ENCODE results near the gene ASB14. TPM values are rescaled to one million over a fixed set of nuclear protein-coding genes. Genes with fewer than 3 reads are reported as not detected.
A peak's percentile ranks its signal among the peaks of the same experiment; 100 is the strongest.

The ASB14 gene
- total RNA-seq, 3 donors from 2014 or later: not detected

DNA sequence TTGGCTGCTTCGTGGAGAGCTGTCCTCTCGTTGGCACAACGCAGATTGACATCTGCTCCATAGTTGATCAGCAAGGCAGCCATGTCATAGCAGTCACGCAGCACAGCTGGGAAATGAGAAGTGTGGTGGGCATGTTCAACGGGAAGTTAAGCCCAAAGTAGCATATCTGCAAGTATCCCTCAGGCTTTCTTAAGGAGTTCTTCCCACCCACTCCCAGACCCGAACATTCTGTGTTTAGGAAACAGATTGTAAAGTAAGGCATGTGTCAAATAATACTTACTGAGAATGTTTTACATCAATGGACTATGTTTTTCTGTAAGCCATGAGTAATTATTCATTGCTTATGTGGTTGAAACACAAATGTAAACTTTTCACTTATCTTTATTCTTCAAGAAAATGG lies 9.2 kb downstream of the ASB14 start:
- no peak for ATAC-seq
- peaks cover 3% of the 10 kb centered on the region for H3K9me3 Mint-ChIP-seq
- H3K27me3 Mint-ChIP-seq (ENCODE audit: low read depth): no peaks in the 10 kb centered on the region
- no peaks in the 10 kb centered on the region for H3K4me1 Mint-ChIP-seq (ENCODE audit: low read depth)
- no peak overlapping the region for H3K4me3 Mint-ChIP-seq
- no peaks in the 10 kb centered on the region for H3K36me3 Mint-ChIP-seq (ENCODE audit: insufficient read depth)
- no peak for DNase-seq

DNA sequence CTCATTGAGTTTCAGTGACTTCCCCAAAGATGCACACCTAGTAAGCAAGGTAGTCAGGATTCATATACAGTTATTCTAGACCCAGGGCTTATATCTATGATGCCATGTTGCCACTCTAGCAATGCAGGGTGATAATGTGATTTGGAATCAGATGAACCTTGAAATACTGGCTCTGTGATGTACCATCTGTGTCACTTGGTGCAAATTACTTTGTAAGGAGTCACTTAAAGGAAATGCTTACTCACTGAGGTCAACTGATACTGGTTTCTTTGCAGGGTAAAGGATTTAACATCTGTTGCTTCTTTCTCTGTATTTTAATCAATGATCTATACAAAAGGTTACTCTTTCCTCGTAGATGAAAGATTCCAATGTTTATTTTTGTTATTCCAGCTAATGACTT lies 10.8 kb downstream of the ASB14 start:
- H3K36me3 Mint-ChIP-seq (ENCODE audit: insufficient read depth): no peaks in the 10 kb centered on the region
- DNase-seq (no peak), ATAC-seq (no peak)
- H3K4me1 Mint-ChIP-seq (ENCODE audit: low read depth): no peaks in the 10 kb centered on the region
- H3K27me3 Mint-ChIP-seq (ENCODE audit: low read depth): no peaks in the 10 kb centered on the region
- peaks cover 3% of the 10 kb centered on the region for H3K9me3 Mint-ChIP-seq
- no peak overlapping the region for H3K4me3 Mint-ChIP-seq

DNA sequence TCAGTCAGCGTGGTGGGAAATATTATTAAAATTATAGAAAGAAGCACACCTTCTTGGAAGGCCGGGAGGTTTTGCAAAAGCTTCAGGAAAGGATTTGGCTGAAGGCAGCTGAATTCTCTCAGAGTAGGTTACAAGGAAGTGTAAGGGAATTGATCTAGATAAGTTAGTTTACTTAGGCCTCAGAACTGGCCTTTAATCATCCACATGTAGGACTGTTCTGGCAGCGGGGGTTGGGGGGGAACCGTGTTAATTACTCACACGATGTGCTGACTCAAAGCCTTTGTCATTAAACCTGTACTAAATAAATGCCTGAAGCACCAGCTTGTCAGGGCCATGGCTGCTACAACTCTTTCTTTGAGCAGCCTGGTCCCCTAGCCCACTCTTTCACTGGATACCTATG lies 12.8 kb downstream of the ASB14 start:
- Mint-ChIP-seq H3K9me3 (no peaks in the 10 kb centered on the region), H3K36me3 (ENCODE audit: insufficient read depth) (no peaks in the 10 kb centered on the region), H3K4me1 (ENCODE audit: low read depth) (no peaks in the 10 kb centered on the region), H3K4me3 (no peak overlapping the region), H3K27me3 (ENCODE audit: low read depth) (no peaks in the 10 kb centered on the region)
- no peak for DNase-seq
- no peak for ATAC-seq

DNA sequence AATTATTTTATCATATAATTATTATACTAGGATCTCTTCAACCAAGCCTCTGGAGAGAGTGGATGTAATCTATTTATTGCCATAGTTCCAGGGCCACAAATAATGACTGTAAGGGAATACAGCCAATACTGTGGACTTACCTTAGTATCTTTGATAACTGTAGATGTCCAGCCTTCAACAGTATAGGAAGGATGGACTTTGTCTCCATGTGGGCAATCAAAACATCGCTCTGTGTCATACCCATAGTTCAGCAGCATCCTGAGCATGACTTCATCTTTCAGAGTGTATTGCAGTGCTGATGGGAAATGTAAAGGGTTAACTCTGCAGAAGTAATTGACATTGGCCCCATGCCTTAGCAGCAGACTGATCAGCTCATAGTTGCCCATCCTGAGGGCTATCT lies 14.2 kb downstream of the ASB14 start:
- peaks cover 2% of the 10 kb centered on the region for H3K36me3 Mint-ChIP-seq (ENCODE audit: insufficient read depth)
- ATAC-seq (no peak), DNase-seq (no peak)
- no peaks in the 10 kb centered on the region for H3K4me1 Mint-ChIP-seq (ENCODE audit: low read depth)
- H3K27me3 Mint-ChIP-seq (ENCODE audit: low read depth): no peaks in the 10 kb centered on the region
- H3K4me3 Mint-ChIP-seq: no peak overlapping the region
- H3K9me3 Mint-ChIP-seq: no peaks in the 10 kb centered on the region

DNA sequence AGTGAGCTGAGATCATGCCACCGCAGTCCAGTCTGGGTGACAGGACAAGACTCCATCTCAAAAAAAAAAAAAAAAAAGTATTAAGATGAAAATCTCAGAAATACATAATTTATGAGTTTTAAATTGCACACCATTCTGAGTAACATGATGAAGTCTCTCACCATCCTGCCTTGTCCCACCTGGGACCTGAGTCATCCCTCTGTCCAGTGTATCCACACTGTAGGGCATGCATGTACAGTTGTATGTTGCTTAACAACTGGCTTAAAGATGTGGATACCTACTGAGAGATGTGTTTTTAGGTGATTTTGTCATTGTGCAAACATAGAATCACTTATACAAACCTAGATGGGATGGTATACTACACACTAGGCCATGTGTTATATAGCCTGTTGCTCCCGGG lies 17.1 kb downstream of the ASB14 start:
- H3K27me3 Mint-ChIP-seq (ENCODE audit: low read depth): no peaks in the 10 kb centered on the region
- H3K36me3 Mint-ChIP-seq (ENCODE audit: insufficient read depth): peaks cover 10% of the 10 kb centered on the region
- H3K9me3 Mint-ChIP-seq: no peaks in the 10 kb centered on the region
- no peak for DNase-seq
- no peak overlapping the region for H3K4me3 Mint-ChIP-seq
- ATAC-seq: no peak
- no peaks in the 10 kb centered on the region for H3K4me1 Mint-ChIP-seq (ENCODE audit: low read depth)

DNA sequence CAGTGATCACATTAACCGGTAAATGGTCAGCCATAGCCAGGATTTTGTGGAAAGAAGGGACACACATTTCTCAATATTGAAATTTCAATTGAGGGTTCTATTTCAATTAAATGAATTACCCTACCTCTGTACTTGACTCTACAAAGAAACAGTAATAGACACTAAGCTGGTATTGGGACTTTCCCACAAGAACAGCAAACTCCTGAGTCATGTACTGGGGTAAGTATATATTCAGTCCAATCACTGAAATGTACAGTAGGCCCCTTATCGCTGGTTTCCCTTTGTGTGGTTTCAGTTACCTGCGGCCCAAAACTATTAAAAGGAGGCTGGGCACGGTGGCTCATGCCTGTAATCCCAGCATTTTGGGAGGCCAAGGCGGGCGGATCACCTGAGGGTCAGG lies 17.6 kb downstream of the ASB14 start:
- Mint-ChIP-seq H3K9me3 (no peaks in the 10 kb centered on the region), H3K4me3 (no peak overlapping the region), H3K36me3 (ENCODE audit: insufficient read depth) (peaks cover 10% of the 10 kb centered on the region), H3K4me1 (ENCODE audit: low read depth) (no peaks in the 10 kb centered on the region), H3K27me3 (ENCODE audit: low read depth) (no peaks in the 10 kb centered on the region)
- ATAC-seq (peak in 1 of 2 donors; percentile 48), DNase-seq (no peak)

DNA sequence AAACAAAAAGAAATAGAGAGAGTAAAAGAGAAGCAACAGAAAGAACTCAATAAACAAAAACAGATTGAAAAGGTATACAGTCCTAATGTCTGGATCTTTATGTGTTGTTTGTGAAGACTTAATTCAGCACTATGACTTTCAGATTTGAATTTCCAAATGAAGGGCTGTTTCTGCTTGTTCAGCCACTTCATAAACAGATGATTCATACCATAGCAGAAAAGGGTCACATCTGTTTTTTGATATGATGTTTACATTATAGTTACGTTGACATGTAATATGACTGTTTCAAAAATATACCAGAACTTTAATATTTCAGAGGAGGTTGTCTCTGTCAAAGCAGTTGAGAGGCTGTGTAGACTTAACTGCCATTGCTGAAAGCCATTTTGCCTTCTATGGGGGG lies 24.1 kb downstream of the ASB14 start:
- Mint-ChIP-seq H3K9me3 (peaks cover 10% of the 10 kb centered on the region), H3K36me3 (ENCODE audit: insufficient read depth) (peaks cover 62% of the 10 kb centered on the region), H3K4me1 (ENCODE audit: low read depth) (no peaks in the 10 kb centered on the region), H3K27me3 (ENCODE audit: low read depth) (no peaks in the 10 kb centered on the region), H3K4me3 (no peak overlapping the region)
- no peak for DNase-seq
- ATAC-seq: no peak

DNA sequence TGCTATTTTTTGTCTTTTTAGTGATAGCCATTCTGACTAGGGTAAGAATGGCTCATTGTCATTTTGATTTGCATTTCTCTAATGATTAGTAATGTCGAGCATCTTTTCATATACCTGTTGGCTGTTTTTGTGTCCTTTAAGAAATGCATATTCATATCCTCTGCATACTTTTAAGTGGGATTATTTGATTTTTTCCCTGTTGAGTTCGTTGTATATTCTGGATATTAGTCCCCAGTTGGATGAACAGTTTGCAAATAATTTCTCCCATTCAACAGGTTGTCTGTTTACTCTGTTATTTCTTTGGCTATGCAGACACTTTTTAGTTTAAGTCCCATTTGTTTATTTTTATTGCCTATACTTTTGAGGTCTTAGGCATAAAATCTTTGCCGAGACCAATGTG lies 30.6 kb downstream of the ASB14 start:
- ATAC-seq: no peak
- Mint-ChIP-seq H3K4me1 (ENCODE audit: low read depth) (no peaks in the 10 kb centered on the region), H3K36me3 (ENCODE audit: insufficient read depth) (peaks cover 73% of the 10 kb centered on the region), H3K4me3 (no peak overlapping the region), H3K27me3 (ENCODE audit: low read depth) (no peaks in the 10 kb centered on the region), H3K9me3 (peaks cover 12% of the 10 kb centered on the region)
- DNase-seq: no peak

DNA sequence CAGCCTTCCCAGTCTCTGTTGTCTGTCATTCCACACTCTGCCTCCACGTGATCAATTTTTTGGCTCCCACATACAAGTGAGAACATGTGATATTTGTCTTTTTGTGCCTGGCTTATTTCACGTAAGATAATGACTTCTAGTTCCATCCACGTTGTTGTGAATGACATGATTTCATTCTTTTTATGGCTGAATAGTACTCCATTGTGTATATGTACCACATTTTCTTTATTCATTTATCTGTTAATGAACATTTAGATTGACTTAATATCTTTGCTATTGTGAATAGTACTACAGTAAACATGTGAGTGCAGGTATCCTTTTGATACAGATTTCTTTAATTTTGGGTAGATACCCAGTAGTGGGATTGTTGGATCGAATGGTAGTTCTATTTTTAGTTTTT lies 31.4 kb downstream of the ASB14 start:
- no peak for DNase-seq
- H3K9me3 Mint-ChIP-seq: peaks cover 12% of the 10 kb centered on the region
- no peaks in the 10 kb centered on the region for H3K4me1 Mint-ChIP-seq (ENCODE audit: low read depth)
- no peak overlapping the region for H3K4me3 Mint-ChIP-seq
- peaks cover 65% of the 10 kb centered on the region for H3K36me3 Mint-ChIP-seq (ENCODE audit: insufficient read depth)
- H3K27me3 Mint-ChIP-seq (ENCODE audit: low read depth): no peaks in the 10 kb centered on the region
- ATAC-seq: no peak

DNA sequence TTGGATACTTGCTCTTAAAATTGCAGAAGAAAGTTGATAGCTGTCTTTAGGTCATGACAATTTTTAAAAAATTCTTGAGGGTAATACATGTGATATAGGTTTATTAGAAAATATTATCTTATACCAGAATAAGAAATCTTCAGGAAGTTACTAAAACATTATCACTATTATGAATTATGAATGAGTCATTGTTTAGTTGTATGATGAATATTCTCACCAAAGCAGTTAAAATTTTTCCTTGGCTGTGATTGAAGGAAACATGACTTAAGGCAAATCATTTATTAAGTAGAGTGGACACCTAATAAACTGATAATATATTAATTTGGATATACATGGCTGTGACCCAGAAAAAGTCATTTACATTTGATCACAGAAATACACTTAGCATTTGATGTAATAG lies 34.8 kb downstream of the ASB14 start:
- DNase-seq: no peak
- ATAC-seq: no peak
- no peak overlapping the region for H3K4me3 Mint-ChIP-seq
- peaks cover 45% of the 10 kb centered on the region for H3K36me3 Mint-ChIP-seq (ENCODE audit: insufficient read depth)
- no peaks in the 10 kb centered on the region for H3K9me3 Mint-ChIP-seq
- no peaks in the 10 kb centered on the region for H3K27me3 Mint-ChIP-seq (ENCODE audit: low read depth)
- no peaks in the 10 kb centered on the region for H3K4me1 Mint-ChIP-seq (ENCODE audit: low read depth)

DNA sequence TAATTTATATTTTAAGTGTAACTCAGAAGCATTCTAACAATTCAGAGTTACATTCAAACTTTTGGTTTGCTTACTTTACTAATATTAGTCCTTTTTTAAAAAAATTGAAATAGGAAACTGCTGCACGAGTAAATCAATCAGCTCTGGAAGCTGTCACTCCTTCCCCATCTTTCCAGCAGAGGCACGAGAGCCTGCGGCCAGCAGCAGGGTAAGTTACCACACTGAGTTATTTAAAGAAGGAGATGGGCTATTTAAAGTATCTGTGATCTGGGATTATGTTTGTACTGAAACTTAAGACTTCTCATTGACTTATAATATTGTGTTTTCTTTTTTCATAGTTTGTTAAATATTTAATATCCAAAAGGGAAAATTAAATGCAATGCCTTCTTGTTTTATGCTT lies 35.6 kb downstream of the ASB14 start:
- ATAC-seq: no peak
- Mint-ChIP-seq H3K36me3 (ENCODE audit: insufficient read depth) (peaks cover 42% of the 10 kb centered on the region), H3K27me3 (ENCODE audit: low read depth) (no peaks in the 10 kb centered on the region), H3K9me3 (no peaks in the 10 kb centered on the region), H3K4me1 (ENCODE audit: low read depth) (no peaks in the 10 kb centered on the region), H3K4me3 (no peak overlapping the region)
- no peak for DNase-seq

DNA sequence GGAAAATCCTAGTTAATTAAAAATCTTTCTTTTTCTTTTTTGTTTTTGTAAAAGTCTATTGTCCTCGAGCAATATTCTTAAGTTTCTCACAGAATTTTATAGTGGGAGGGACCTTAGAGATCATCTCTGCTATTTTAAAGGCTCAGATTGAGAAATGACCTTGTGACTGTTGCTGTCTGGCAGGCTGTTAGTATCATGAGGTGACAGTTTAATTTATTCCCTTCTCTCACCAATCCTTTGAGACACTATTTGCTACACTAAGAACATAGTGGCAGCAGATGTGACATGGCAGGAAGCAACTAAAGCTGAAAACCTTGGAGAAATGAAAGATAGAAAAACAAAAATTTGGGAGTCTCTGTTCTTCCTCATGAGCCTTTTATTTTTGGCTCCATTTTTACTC lies 40.1 kb downstream of the ASB14 start:
- Mint-ChIP-seq H3K4me3 (no peak overlapping the region), H3K4me1 (ENCODE audit: low read depth) (no peaks in the 10 kb centered on the region), H3K9me3 (no peaks in the 10 kb centered on the region), H3K27me3 (ENCODE audit: low read depth) (no peaks in the 10 kb centered on the region), H3K36me3 (ENCODE audit: insufficient read depth) (peaks cover 30% of the 10 kb centered on the region)
- no peak for ATAC-seq
- DNase-seq: no peak

DNA sequence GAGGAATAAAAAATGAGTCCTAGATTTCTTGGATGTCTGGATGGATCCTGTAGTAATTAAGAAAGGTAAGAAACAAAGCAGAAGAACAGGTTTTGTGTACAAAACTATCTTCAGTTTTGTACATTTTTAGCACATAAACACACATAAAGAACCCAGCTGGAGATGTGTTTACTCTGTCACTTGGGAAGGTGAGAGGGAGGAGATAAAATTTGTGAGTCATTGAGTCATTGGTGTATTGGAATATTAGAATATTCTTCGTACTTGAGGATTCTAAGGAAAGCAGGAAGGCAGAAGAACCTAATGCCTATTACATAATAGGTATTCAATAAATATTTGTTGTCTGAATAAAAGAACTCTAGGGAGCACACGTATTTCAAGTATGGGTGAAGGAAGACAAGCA lies 47.5 kb downstream of the ASB14 start:
- no peaks in the 10 kb centered on the region for H3K27me3 Mint-ChIP-seq (ENCODE audit: low read depth)
- H3K9me3 Mint-ChIP-seq: no peaks in the 10 kb centered on the region
- DNase-seq (no peak), ATAC-seq (no peak)
- peaks cover 48% of the 10 kb centered on the region for H3K36me3 Mint-ChIP-seq (ENCODE audit: insufficient read depth)
- H3K4me1 Mint-ChIP-seq (ENCODE audit: low read depth): no peaks in the 10 kb centered on the region
- H3K4me3 Mint-ChIP-seq: no peak overlapping the region

DNA sequence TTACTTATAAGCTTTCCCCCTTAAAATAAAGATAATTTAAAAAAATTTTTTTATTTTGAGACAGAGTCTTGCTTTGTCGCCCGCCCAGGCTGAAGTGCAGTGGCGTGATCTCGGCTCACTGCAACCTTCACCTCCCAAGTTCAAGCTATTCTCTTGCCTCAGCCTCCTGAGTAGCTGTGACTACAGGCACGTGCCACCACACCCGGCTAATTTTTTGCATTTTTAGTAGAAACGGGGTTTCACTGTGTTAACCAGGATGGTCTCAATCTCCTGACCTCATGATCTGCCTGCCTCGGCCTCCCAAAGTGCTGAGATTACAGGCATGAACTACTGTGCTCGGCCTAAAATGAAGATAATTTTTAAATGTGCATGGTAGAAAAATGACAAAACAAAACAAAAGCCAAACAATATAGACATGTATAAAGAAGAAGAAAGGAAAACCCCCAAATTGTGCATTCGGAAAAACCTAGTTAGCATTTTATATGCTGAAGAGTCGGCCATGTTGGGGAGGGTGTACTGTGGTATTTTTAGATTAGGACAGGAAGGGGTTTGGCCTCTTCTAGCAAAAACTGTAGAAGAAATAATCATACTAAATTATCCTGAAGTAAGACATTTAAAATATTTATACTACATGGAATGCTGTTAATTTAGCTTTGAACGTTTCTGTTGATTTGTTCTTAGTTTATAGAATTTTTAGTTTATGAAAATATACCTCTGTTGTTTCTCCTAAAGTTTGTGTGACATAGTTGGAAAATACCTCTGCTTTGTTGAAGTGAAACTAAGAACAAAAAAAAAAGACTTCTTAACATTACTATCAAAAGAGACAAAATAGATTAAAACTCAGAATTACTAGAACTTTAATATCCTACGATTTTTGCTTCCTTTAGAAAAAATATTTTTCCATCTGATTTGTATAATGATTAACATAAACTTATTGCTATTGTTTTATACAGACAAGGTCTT lies 57.6 kb downstream of the ASB14 start:
- Mint-ChIP-seq H3K9me3 (no peaks in the 10 kb centered on the region), H3K36me3 (ENCODE audit: insufficient read depth) (peaks cover 19% of the 10 kb centered on the region), H3K4me1 (ENCODE audit: low read depth) (peaks cover 8% of the 10 kb centered on the region), H3K27me3 (ENCODE audit: low read depth) (no peaks in the 10 kb centered on the region), H3K4me3 (no peak overlapping the region)
- DNase-seq (no peak), ATAC-seq (no peak)

DNA sequence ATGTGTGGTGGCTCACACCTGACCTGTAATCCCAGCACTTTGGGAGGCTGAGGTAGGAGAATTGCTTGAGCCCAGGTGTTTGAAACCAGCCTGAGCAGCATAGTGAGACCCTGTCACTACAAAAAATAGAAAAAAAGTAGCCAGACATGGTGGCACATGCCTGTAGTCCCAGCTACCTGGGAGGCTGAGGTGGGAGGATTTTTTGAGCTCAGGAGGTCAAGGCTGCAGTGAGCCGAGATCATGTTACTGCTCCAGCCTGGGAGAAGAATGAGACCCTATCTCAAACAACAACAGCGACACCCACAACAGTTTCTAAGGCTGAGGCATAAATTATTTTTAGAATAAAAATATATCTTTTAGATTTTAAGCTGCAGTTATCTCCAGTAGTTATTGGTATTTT lies 58.7 kb downstream of the ASB14 start:
- Mint-ChIP-seq H3K27me3 (ENCODE audit: low read depth) (no peaks in the 10 kb centered on the region), H3K4me1 (ENCODE audit: low read depth) (peaks cover 18% of the 10 kb centered on the region), H3K36me3 (ENCODE audit: insufficient read depth) (peaks cover 11% of the 10 kb centered on the region), H3K9me3 (no peaks in the 10 kb centered on the region), H3K4me3 (no peak overlapping the region)
- ATAC-seq: no peak
- no peak for DNase-seq

All from activated T-cell treated with anti-CD3 and anti-CD28 coated beads, Interleukin-2, amount 50 U/mL, for 4 hours (primary cell).